T-helper 1 cell treated with Interleukin-12 subunit alpha and Interleukin-12 subunit beta and Interleukin-4 antibody, amounts not matched to agents 30 μg/mL and 1 μg/mL, for 36 hours (primary cell): ENCODE measurements around the gene DICER1.

Experiments used
- H3K27ac Mint-ChIP-seq: one replicate; pipeline ENCODE4 v1.8.0; 2021; ENCODE audit warnings: mild to moderate bottlenecking, mixed read lengths
- H3K27me3 Mint-ChIP-seq: one replicate; pipeline ENCODE4 v1.8.0; 2021; ENCODE audit warnings: low read depth, mixed read lengths
- H3K36me3 Mint-ChIP-seq: one replicate; pipeline ENCODE4 v1.8.0; 2021; ENCODE audit warnings: low read depth, mixed read lengths
- H3K4me1 Mint-ChIP-seq: one replicate; pipeline ENCODE4 v1.8.0; 2021; ENCODE audit warnings: low read depth, mixed read lengths
- H3K4me3 Mint-ChIP-seq: one replicate; pipeline ENCODE4 v1.8.0; 2021; ENCODE audit warnings: mild to moderate bottlenecking, moderate library complexity, mixed read lengths
- H3K9me3 Mint-ChIP-seq: one replicate; pipeline ENCODE4 v1.8.0; 2021; ENCODE audit warnings: mixed read lengths

DICER1 gene

DNA sequence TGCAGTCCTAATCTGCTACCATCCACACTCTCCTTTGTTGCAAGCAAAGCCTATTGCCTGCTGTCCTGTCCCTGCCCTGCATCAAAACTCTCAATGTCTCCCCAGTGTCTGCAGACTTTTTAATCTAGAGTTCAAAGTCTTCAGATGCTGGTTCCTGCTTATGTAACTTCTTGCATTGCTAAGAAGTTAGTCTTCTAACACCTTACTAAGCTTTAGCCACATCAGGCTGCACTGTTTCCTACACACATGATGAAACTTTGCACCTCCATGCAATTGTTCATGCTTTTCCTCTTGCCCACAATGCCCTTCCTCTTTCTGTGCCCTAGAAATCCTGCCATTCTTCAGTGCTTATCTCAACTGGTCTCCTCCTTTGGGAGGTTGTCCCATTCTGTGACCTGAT is 16.2 kb upstream of the DICER1 start:
- Mint-ChIP-seq H3K36me3 (no peaks in the 10 kb centered on the region), H3K4me3 (no peak overlapping the region), H3K4me1 (no peaks in the 10 kb centered on the region), H3K27ac (no peak overlapping the region), H3K9me3 (no peaks in the 10 kb centered on the region), H3K27me3 (peaks cover 16% of the 10 kb centered on the region)

GRCh38 chr14:95167177-95167576 is 9.8 kb upstream of the DICER1 start:
- H3K4me1 Mint-ChIP-seq: no peaks in the 10 kb centered on the region
- H3K36me3 Mint-ChIP-seq: peaks cover 6% of the 10 kb centered on the region
- peaks cover 3% of the 10 kb centered on the region for H3K27me3 Mint-ChIP-seq
- peaks cover 27% of the 10 kb centered on the region for H3K9me3 Mint-ChIP-seq
- no peak overlapping the region for H3K4me3 Mint-ChIP-seq
- no peak overlapping the region for H3K27ac Mint-ChIP-seq

DNA sequence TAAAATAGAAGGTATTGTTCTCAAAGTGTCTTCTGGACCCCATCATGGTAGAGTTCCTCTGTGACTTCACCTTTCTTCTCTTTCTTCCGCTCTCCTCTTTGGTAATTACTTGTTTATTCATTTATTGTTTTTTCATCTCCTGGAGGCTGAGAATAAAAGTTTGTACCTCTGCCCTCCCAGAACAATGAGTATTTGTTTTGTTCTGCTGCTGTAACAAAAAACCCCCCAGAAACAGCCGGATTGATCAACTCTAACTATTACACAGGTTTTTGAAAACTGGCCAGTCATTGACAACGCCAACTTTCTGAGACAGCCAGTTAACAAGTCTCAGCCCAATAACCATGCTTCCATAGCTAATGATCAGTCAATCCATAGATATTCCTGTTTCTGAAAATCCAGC is 8.2 kb upstream of the DICER1 start:
- Mint-ChIP-seq H3K4me3 (no peak overlapping the region), H3K27me3 (no peaks in the 10 kb centered on the region), H3K9me3 (peaks cover 27% of the 10 kb centered on the region), H3K27ac (no peak overlapping the region), H3K36me3 (peaks cover 6% of the 10 kb centered on the region), H3K4me1 (no peaks in the 10 kb centered on the region)

- H3K36me3 Mint-ChIP-seq: peaks cover 6% of the 10 kb centered on the region
- peaks cover 27% of the 10 kb centered on the region for H3K9me3 Mint-ChIP-seq
- no peak overlapping the region for H3K27ac Mint-ChIP-seq
Measured at GRCh38 chr14:95164506-95164905, 7.2 kb upstream of the DICER1 start.

GRCh38 chr14:95163666-95164065 is 6.3 kb upstream of the DICER1 start:
- H3K36me3 Mint-ChIP-seq: peaks cover 6% of the 10 kb centered on the region
- no peaks in the 10 kb centered on the region for H3K4me1 Mint-ChIP-seq
- H3K27me3 Mint-ChIP-seq: no peaks in the 10 kb centered on the region
- H3K9me3 Mint-ChIP-seq: peaks cover 27% of the 10 kb centered on the region
- H3K4me3 Mint-ChIP-seq: no peak overlapping the region
- no peak overlapping the region for H3K27ac Mint-ChIP-seq

More at GRCh38 chr14:95164506-95164905, 7.2 kb upstream of the DICER1 start:
- H3K27me3 Mint-ChIP-seq: no peaks in the 10 kb centered on the region
- H3K4me3 Mint-ChIP-seq: no peak overlapping the region
- H3K4me1 Mint-ChIP-seq: no peaks in the 10 kb centered on the region

DNA sequence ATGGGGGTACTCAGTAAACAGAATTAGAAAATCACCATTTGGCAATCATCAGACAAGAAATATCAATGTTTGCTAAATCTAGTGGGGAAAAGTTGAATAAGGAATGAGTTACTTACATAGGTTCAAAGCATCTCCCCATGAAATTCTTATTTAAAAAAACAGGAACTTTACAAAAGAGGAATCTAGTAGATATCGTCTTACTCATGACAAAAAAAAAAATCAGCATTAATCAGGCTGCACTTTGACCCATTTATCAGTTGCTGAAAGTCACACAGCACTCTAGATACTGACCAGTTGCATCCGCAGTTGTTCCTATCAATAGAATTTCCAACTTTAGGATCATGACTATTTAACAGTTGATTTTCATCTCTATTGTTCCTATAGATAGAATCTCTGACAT is 5.8 kb upstream of the DICER1 start:
- H3K36me3 Mint-ChIP-seq: peaks cover 6% of the 10 kb centered on the region
- H3K27me3 Mint-ChIP-seq: no peaks in the 10 kb centered on the region
- H3K4me3 Mint-ChIP-seq: no peak overlapping the region
- H3K9me3 Mint-ChIP-seq: peaks cover 27% of the 10 kb centered on the region
- H3K27ac Mint-ChIP-seq: no peak overlapping the region
- H3K4me1 Mint-ChIP-seq: peaks cover under 1% of the 10 kb centered on the region

DNA sequence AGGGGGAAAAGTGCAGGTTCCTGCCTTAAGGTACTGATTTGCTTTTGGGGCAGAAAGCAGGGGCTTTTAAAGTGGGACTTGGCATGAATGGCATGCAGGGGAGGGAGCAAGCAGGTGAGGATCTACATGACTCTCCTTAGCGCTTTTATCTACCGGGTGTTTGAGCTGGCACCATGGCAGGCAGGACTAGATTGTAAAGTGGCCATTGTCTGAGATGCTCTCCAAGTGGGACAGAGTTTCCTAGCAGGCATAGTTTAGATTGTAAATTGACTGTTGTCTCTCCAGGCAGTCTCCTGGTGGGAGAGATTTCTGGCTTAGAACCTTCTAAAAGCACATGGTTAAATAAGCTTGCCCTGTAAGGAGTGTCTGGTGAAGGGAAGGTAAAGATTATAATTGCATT is 5.3 kb upstream of the DICER1 start:
- Mint-ChIP-seq H3K36me3 (peaks cover 6% of the 10 kb centered on the region), H3K27me3 (no peaks in the 10 kb centered on the region), H3K9me3 (peaks cover 23% of the 10 kb centered on the region), H3K4me1 (peaks cover 5% of the 10 kb centered on the region), H3K4me3 (no peak overlapping the region), H3K27ac (no peak overlapping the region)

GRCh38 chr14:95157048-95157326 is 342 bp downstream of the DICER1 start:
- peaks cover 36% of the 10 kb centered on the region for H3K4me1 Mint-ChIP-seq
- H3K27me3 Mint-ChIP-seq: no peaks in the 10 kb centered on the region
- no peaks in the 10 kb centered on the region for H3K9me3 Mint-ChIP-seq
- H3K27ac Mint-ChIP-seq: no peak overlapping the region
- peaks cover 9% of the 10 kb centered on the region for H3K36me3 Mint-ChIP-seq
- no peak overlapping the region for H3K4me3 Mint-ChIP-seq

- H3K36me3 Mint-ChIP-seq: peaks cover 10% of the 10 kb centered on the region
- no peaks in the 10 kb centered on the region for H3K27me3 Mint-ChIP-seq
- H3K9me3 Mint-ChIP-seq: no peaks in the 10 kb centered on the region
- H3K27ac Mint-ChIP-seq: peak overlapping the region; percentile 75
- peak overlapping the region; percentile 80 for H3K4me3 Mint-ChIP-seq
- peaks cover 39% of the 10 kb centered on the region for H3K4me1 Mint-ChIP-seq
Measured at GRCh38 chr14:95156161-95157047, 925 bp downstream of the DICER1 start.

DNA sequence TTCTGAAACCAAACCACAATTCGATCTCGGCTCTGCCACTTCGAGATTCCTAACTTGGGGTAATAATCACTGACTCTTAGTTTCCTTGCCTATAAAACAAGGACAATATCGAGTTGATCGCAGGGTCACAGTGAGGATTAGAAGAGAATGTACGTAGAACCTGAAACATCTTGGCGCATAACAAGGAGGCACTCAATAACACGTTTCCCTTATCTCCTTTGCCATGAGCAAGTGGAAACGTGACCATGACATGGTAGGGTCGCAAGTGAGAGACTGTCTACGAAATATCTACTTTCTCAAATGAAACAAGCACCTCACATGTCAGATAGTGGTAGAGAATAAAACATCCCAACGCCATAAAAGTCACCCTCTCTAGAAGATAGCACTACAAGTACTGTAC is 2.3 kb downstream of the DICER1 start:
- Mint-ChIP-seq H3K27me3 (no peaks in the 10 kb centered on the region), H3K4me3 (peak overlapping the region; percentile 80), H3K4me1 (peaks cover 39% of the 10 kb centered on the region), H3K36me3 (peaks cover 10% of the 10 kb centered on the region), H3K9me3 (no peaks in the 10 kb centered on the region), H3K27ac (peak overlapping the region; percentile 72)

DNA sequence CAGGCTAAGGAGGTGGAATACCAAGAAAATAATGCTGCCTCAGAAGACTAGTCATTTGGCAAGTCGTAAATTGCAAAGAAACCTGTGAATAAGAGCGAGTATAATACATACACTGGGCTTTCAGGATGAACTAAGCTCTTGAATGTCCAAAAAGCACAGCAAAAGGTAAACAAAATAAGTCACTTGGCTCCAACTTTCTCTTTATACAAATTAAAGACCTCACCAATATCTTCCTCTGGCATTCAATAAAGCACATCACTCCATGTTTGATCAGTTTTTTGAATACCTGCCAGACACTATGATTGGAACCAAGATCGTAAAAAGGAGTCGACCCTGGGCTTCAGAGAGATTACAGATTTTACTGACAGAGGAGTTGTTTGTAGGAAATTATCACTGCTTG is 3.5 kb downstream of the DICER1 start:
- no peak overlapping the region for H3K27ac Mint-ChIP-seq
- H3K4me3 Mint-ChIP-seq: no peak overlapping the region
- H3K9me3 Mint-ChIP-seq: no peaks in the 10 kb centered on the region
- H3K4me1 Mint-ChIP-seq: peaks cover 42% of the 10 kb centered on the region
- H3K36me3 Mint-ChIP-seq: peaks cover 10% of the 10 kb centered on the region
- no peaks in the 10 kb centered on the region for H3K27me3 Mint-ChIP-seq

- no peak overlapping the region for H3K27ac Mint-ChIP-seq
- H3K27me3 Mint-ChIP-seq: no peaks in the 10 kb centered on the region
- H3K9me3 Mint-ChIP-seq: peaks cover 3% of the 10 kb centered on the region
- H3K4me3 Mint-ChIP-seq: no peak overlapping the region
- H3K4me1 Mint-ChIP-seq: peaks cover 41% of the 10 kb centered on the region
- H3K36me3 Mint-ChIP-seq: peaks cover 19% of the 10 kb centered on the region
Measured at GRCh38 chr14:95151561-95151960, 5.8 kb downstream of the DICER1 start.

- Mint-ChIP-seq H3K4me3 (no peak overlapping the region), H3K9me3 (peaks cover 9% of the 10 kb centered on the region), H3K36me3 (peaks cover 26% of the 10 kb centered on the region), H3K4me1 (peaks cover 38% of the 10 kb centered on the region), H3K27ac (no peak overlapping the region), H3K27me3 (no peaks in the 10 kb centered on the region)
Measured at GRCh38 chr14:95150910-95151309, 6.4 kb downstream of the DICER1 start.

DNA sequence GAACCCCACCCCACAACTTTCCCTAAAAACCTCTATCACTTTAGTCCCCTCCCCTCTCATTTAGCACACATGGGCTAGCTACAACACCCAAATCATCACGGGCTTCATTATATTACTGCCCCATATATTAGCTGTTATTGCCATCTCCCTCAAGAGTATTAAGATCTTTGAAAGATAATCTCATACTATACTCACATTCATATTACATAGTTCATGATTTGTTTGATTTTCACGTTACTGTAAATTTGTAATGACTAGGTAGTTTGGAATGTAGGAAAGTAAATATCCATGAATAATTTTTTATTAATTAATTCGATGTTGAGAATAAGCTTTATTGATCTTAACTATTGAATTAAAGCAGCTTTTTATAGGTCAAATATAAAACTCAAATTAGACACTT is 7.9 kb downstream of the DICER1 start:
- no peak overlapping the region for H3K4me3 Mint-ChIP-seq
- H3K4me1 Mint-ChIP-seq: peaks cover 28% of the 10 kb centered on the region
- H3K36me3 Mint-ChIP-seq: peaks cover 31% of the 10 kb centered on the region
- peaks cover 20% of the 10 kb centered on the region for H3K9me3 Mint-ChIP-seq
- H3K27me3 Mint-ChIP-seq: no peaks in the 10 kb centered on the region
- no peak overlapping the region for H3K27ac Mint-ChIP-seq

- peaks cover 20% of the 10 kb centered on the region for H3K9me3 Mint-ChIP-seq
- no peaks in the 10 kb centered on the region for H3K27me3 Mint-ChIP-seq
- H3K4me3 Mint-ChIP-seq: no peak overlapping the region
- no peak overlapping the region for H3K27ac Mint-ChIP-seq
- H3K4me1 Mint-ChIP-seq: peaks cover 27% of the 10 kb centered on the region
- H3K36me3 Mint-ChIP-seq: peaks cover 27% of the 10 kb centered on the region
Measured at GRCh38 chr14:95147597-95147996, 9.7 kb downstream of the DICER1 start.
